T-helper 1 cell treated with Interleukin-12 subunit alpha and Interleukin-12 subunit beta and Interleukin-4 antibody, amounts not matched to agents 30 ng/mL and 1 ng/mL, for 36 hours (primary cell): ENCODE measurements around the gene RRP1. TPM values are rescaled to one million over a fixed set of nuclear protein-coding genes. Genes with fewer than 3 reads are reported as not detected.

Experiments used
- intact Hi-C: fragments of 100-400 bp; cut with micrococcal nuclease; formaldehyde crosslinking; loops from one replicate; pipeline ENCODE4 v1.15.1; 2024
- total RNA-seq: library from RNA; stranded (reverse); gene quantifications from 2 replicates; pipeline ENCODE4 v1.2.3, GENCODE V29; 2022

RRP1 gene, protein sequence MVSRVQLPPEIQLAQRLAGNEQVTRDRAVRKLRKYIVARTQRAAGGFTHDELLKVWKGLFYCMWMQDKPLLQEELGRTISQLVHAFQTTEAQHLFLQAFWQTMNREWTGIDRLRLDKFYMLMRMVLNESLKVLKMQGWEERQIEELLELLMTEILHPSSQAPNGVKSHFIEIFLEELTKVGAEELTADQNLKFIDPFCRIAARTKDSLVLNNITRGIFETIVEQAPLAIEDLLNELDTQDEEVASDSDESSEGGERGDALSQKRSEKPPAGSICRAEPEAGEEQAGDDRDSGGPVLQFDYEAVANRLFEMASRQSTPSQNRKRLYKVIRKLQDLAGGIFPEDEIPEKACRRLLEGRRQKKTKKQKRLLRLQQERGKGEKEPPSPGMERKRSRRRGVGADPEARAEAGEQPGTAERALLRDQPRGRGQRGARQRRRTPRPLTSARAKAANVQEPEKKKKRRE
- total RNA-seq, result 28.4 and 36.9 TPM in 2 replicates

DNA sequence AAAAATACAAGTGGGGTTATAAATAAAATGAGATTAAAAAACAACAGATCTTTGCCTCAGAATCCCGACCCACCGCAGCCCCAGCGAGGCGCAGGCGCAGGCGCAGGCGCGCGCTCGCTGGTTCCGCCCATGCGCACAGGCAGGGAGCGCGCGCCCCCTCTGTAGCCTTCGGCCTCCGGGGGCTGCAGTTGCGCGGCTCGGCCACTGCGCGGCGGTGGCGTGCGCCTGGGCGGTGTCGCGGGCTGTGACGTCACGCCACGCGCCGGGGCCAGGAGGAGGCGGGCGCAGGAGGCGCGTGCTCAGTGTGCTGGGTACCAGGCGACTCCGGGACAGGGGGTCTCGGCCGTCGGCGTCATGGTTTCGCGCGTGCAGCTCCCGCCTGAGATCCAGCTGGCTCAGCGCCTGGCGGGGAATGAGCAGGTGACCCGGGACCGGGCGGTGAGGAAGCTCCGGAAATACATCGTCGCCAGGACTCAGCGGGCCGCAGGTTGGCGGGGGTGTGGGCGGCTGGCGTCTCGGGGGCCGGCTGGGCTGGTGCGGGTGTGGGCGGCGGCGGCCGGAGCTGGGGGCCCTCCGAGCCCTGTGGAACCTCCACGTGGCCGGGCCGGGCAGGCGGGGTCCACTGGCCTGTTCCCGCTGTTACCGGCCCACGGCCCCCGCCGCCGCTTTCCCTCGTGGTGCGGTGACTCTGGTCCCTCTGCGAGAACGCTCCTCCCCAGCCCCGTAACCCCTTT, at the start of gene RRP1:
RRP1 (plus strand) TSS at position 302 of the 734 bp plus-strand sequence; CDS start at position 355, 53 bp downstream.
- intact Hi-C loops, result loop anchor here (1.0 to 5.0 kb wide), 5 partner anchors 13 to 278 kb away; partner anchors contain the start of genes CSTB and PDXK

- intact Hi-C loops, result no loop called here
Measured at GRCh38 chr21:43739621-43740435, 49.5 kb upstream of the RRP1 start.

GRCh38 chr21:43740497-43741156, 48.8 kb upstream of the RRP1 start:
- intact Hi-C loops, result no loop called here

- intact Hi-C loops, result no loop called here
Measured at GRCh38 chr21:43741423-43742096, 47.8 kb upstream of the RRP1 start.

- intact Hi-C loops, result no loop called here
Measured at GRCh38 chr21:43743947-43744346, 45.4 kb upstream of the RRP1 start.

DNA sequence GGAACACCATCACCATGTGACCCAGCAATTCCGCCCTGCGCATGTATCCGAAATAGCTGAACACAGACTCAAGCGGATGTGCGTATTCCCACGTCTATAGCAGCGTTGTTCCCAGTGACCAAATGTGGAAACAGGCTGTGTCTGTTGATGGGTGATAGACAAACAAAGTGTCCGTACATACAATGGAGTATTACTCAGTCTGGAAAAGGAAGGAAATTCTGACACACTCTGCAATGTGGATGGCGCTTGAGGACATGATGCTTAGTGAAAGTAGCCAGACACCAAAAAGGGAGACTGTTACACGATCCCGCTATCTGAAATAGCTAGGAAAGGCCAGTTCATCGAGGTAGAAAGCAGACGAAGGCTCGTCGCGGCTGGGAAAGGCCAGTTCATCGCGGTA, 44.7 kb upstream of the RRP1 start:
- intact Hi-C loops, result no loop called here

- intact Hi-C loops, result no loop called here
Measured at GRCh38 chr21:43745772-43746517, 43.4 kb upstream of the RRP1 start.

DNA sequence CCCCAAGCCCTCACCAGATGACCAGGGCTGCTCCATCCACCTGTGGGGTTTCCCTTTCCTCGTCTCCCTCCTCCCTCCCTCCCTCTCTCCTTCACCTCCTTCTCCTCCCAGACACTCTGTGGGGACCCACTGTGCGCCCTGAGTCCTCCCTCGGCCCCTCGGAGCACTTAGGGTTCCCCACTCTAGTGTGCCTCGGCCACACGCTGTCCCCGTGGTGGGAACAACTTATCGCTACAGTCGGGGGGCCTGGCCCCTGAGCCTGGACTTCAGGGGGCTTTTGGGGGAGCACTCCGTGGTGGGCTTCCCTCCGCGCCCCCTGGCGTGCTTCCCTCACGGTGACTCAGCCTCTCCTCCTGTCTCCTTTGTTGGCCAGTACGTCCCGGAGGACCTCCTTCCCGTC, 40.8 kb upstream of the RRP1 start:
- intact Hi-C loops, result no loop called here

DNA sequence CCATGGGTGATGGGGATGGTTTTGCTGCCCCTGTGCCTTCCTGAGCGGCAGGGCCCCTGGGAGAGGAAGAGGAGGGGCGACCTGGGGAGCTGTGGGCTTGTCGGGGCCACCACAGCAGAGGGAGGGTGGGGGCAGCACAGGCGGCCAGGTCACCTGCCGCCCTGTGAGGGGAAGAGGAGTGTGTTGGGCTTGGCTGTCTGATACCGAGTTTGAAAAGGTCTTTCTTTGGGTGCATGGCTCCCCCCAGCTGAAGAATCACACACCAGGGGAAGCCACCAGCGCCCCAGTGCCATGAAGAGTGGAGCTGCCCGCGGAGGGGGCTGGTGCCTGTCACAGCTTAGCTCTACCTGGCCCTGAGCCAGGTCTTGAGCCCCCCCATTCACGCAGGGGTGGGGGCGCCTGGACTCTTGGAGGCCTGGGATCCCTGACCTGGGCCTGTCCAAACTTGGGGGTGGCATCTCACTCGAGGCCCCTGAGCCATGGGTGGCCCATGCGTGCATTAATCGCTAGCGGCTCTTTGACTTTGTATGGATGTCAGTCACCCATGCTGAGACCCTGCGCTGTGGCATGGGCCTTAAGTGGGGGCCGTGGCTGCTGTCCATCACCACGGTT, 39.6 kb upstream of the RRP1 start:
- intact Hi-C loops, result no loop called here

DNA sequence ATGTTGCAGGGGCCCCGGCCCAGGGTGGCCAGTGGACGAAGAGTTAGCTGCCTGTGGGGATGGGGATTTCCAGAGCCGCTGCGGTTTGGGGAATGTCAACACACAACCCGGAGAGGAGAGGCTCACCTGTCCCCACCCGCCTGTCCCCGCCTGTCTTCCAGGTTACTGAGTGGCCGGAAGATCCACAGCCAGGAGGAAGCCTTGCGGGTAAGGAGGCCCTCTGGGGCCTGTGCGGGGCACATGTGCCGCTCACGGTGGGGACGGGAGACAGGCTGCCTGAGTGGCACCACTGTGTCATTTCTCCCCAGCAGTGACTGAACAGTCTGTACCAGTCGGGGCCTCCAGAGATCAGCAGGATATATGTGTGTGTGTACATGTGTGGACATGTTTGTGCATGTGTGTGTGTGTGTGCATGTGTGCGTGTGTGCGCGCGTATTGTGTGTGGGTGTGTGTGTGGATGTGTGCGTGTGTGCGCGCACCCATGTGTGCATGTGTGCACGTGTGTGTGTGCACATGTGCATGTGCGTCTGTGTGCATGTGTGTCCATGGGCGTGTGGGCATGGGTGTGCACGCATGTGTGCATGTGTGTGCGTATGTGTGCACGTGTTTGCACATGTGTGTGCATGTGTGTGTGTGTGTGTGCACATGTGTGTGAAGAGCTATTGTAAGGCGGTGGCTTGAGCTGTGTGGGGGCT, 38.9 kb upstream of the RRP1 start:
- intact Hi-C loops, result no loop called here

GRCh38 chr21:43751955-43752591, 37.3 kb upstream of the RRP1 start:
- intact Hi-C loops, result no loop called here

DNA sequence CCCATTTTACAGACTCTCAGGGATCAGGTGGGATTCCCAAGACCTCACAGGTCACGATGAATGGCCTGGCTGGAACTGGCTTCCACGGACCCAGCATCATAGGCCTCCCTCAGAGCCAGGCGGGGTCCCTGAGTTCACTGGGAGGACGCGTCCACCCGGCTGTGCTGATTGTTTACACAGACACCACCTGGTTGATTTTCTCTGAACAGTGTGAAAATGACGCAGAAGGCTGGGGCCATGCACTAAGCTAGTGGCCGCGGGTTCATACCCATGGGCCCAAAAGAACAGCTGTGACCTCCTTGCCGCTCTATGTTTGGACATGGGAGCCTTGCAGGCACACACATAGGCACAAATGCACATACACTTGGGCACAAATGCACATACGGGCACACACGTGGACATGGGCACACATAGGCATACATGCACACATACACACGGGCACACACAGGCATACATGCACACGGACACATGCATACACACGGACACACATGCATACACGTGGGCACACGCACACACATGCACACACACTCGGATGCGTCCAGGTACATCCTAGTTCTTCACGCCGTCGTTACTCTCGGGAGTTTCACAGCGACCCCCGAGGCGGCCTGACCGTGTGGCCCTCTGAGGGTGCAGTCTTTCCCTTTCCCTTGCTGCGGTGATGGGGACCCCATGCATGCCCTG, 36.5 kb upstream of the RRP1 start:
- intact Hi-C loops, result no loop called here

- intact Hi-C loops, result no loop called here
Measured at GRCh38 chr21:43753439-43753799, 36.0 kb upstream of the RRP1 start.

GRCh38 chr21:43754948-43755781, 34.2 kb upstream of the RRP1 start:
- intact Hi-C loops, result no loop called here

- intact Hi-C loops, result no loop called here
Measured at GRCh38 chr21:43755820-43756594, 33.4 kb upstream of the RRP1 start.

GRCh38 chr21:43757601-43758000, 31.8 kb upstream of the RRP1 start:
- intact Hi-C loops, result no loop called here
